Effector memory CD4-positive, alpha-beta T cell (primary cell): Measurements from ENCODE around the gene CD22.
A peak's percentile ranks its signal among the peaks of the same experiment; 100 is the strongest.

Experiments
- DNase-seq, 3 donors: peaks; one replicate each; pipeline ENCODE4 v3.0.0-alpha.2; 2020
- H3K27ac ChIP-seq: 2 replicates; pipeline ENCODE4 v1.7.0; 2013; ENCODE audit warnings: mild to moderate bottlenecking, low read length, moderate library complexity; ENCODE audit not compliant: insufficient read depth, poor library complexity, severe bottlenecking
- H3K27me3 ChIP-seq: replicated peaks from 2 replicates; pipeline ENCODE4 v1.7.0; 2013; ENCODE audit warnings: mild to moderate bottlenecking, low read length; ENCODE audit not compliant: insufficient read depth, control insufficient read depth, poor library complexity, severe bottlenecking
- H3K36me3 ChIP-seq: 2 replicates; pipeline ENCODE4 v1.7.0; 2013; ENCODE audit warnings: mild to moderate bottlenecking, low read length, moderate library complexity; ENCODE audit not compliant: control insufficient read depth, insufficient read depth
- H3K4me1 ChIP-seq: 2 replicates; pipeline ENCODE4 v1.7.0; 2013; ENCODE audit warnings: low read length, mild to moderate bottlenecking; ENCODE audit not compliant: control insufficient read depth, insufficient read depth, poor library complexity, severe bottlenecking
- H3K4me3 ChIP-seq: 2 replicates; pipeline ENCODE4 v1.7.0; 2013; ENCODE audit warnings: low read length, low read depth, mild to moderate bottlenecking; ENCODE audit not compliant: insufficient read depth, poor library complexity, severe bottlenecking
- H3K9me3 ChIP-seq: 2 replicates; pipeline ENCODE4 v1.7.0; 2013; ENCODE audit warnings: mild to moderate bottlenecking, low read length, moderate library complexity; ENCODE audit not compliant: control insufficient read depth

Gene CD22

GRCh38 chr19:35347171-35347929 is 18.4 kb downstream of the CD22 start, which contains the start of gene FFAR1:
FFAR1 (plus strand) TSS chr19:35347902; CDS start chr19:35351552, 3,650 bp downstream.
- peaks cover 25% of the 10 kb centered on the region for H3K4me1 ChIP-seq
- no peaks in the 10 kb centered on the region for H3K36me3 ChIP-seq
- no peaks in the 10 kb centered on the region for H3K27me3 ChIP-seq
- no peaks in the 10 kb centered on the region for H3K9me3 ChIP-seq
- H3K4me3 ChIP-seq: peak within 1 kb of the TSS; percentile 41
- peak; percentile 22 to 53 (median 29) for DNase-seq
- H3K27ac ChIP-seq: peak within 1 kb of the TSS; percentile 60

DNA sequence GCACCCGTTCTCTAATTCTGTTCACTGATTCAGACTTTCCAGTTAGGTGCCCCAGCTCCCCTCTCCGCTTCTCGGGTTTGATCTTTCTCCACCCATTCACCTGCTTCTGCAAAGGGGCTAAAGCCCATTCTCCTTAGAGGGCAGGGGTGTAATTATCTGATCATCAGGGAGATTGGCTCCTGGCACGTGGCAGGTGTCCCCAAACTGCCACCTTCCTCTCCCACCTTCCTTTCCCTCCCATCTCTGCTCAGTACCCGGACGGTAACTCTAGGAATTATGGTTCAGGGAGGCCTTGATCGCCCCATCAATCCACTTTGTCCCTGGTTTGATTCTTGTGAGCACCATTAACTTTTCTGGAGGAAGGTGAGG is 18.9 kb downstream of the CD22 start:
- no peaks in the 10 kb centered on the region for H3K36me3 ChIP-seq
- H3K4me1 ChIP-seq: peaks cover 30% of the 10 kb centered on the region
- H3K27me3 ChIP-seq: no peaks in the 10 kb centered on the region
- H3K4me3 ChIP-seq: no peak overlapping the region
- no peaks in the 10 kb centered on the region for H3K9me3 ChIP-seq
- no peak for DNase-seq
- peak overlapping the region; percentile 24 for H3K27ac ChIP-seq

DNA sequence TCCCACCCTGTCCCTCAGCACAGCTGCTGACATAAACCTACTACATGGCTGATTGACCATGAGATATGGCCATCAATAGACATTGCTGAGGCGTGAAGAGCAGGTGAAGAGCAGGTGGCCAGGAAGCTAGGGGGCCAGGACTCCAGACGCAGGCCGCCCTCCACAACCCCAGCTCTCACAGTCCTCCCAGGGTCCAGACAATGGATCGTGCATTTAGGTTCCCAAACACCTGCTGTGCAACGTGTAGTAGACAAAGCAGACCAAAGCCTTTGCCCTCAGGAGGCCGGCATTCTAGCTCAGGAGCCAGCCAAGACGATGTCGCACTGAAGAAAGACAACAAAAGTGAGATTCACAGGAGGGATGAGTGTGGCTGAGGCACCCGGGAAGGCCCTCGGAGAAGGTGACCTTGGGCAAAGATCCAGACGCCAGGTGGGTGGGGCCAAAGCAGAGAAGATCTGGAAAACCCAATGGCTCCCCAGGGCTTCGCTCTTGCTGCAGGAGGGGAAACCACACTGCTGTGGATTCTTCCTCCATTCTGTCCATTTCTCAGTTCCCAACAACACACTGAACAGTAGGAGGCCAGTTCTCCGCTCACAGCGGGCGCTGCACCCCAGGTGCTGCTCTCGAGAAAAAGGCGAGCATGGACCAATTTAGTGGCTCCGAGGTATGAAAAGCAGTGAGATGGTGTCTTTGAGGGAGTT is 20.1 kb downstream of the CD22 start:
- Histone ChIP-seq H3K4me1 (peaks cover 33% of the 10 kb centered on the region), H3K9me3 (no peaks in the 10 kb centered on the region), H3K36me3 (no peaks in the 10 kb centered on the region), H3K4me3 (no peak overlapping the region), H3K27ac (no peak overlapping the region), H3K27me3 (no peaks in the 10 kb centered on the region)
- DNase-seq: no peak

GRCh38 chr19:35349614-35350521 is 20.9 kb downstream of the CD22 start:
- DNase-seq: no peak
- Histone ChIP-seq H3K27ac (no peak overlapping the region), H3K36me3 (no peaks in the 10 kb centered on the region), H3K27me3 (no peaks in the 10 kb centered on the region), H3K4me3 (no peak overlapping the region), H3K9me3 (no peaks in the 10 kb centered on the region), H3K4me1 (peaks cover 33% of the 10 kb centered on the region)

DNA sequence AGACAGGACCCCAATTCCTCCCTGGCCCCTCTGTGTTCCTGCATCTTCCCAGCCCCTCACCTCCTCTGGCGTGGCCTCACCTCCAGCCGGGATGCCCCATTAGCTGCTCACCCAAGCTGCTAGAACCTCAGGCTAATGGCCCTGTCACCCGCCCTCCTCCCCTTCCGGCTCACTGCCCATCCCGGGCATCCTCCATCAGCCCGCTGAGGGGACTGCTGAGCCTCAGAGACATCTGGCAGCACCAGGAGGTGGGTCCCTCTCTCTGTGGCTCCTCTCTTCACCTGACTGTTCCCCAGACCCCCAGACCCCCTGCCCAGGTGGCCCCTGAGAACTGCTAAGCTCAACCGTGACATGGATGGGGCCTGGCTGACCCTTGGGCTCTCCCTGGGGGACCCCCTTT is 21.6 kb downstream of the CD22 start:
- Histone ChIP-seq H3K27ac (no peak overlapping the region), H3K4me1 (peaks cover 33% of the 10 kb centered on the region), H3K27me3 (no peaks in the 10 kb centered on the region), H3K4me3 (no peak overlapping the region), H3K9me3 (no peaks in the 10 kb centered on the region), H3K36me3 (no peaks in the 10 kb centered on the region)
- no peak for DNase-seq

- no peak overlapping the region for H3K27ac ChIP-seq
- no peaks in the 10 kb centered on the region for H3K9me3 ChIP-seq
- H3K36me3 ChIP-seq: no peaks in the 10 kb centered on the region
- peaks cover 23% of the 10 kb centered on the region for H3K4me1 ChIP-seq
- DNase-seq: no peak
- H3K4me3 ChIP-seq: no peak overlapping the region
- H3K27me3 ChIP-seq: no peaks in the 10 kb centered on the region
Observed at GRCh38 chr19:35351411-35352176, 22.6 kb downstream of the CD22 start.

DNA sequence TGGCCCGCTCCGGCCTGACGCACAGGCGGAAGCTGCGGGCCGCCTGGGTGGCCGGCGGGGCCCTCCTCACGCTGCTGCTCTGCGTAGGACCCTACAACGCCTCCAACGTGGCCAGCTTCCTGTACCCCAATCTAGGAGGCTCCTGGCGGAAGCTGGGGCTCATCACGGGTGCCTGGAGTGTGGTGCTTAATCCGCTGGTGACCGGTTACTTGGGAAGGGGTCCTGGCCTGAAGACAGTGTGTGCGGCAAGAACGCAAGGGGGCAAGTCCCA is 23.1 kb downstream of the CD22 start:
- Histone ChIP-seq H3K27me3 (no peaks in the 10 kb centered on the region), H3K36me3 (no peaks in the 10 kb centered on the region), H3K4me3 (no peak overlapping the region), H3K9me3 (no peaks in the 10 kb centered on the region), H3K4me1 (peaks cover 18% of the 10 kb centered on the region), H3K27ac (no peak overlapping the region)
- DNase-seq: no peak

- no peak overlapping the region for H3K4me3 ChIP-seq
- no peaks in the 10 kb centered on the region for H3K36me3 ChIP-seq
- H3K27ac ChIP-seq: no peak overlapping the region
- peaks cover 13% of the 10 kb centered on the region for H3K4me1 ChIP-seq
- H3K27me3 ChIP-seq: no peaks in the 10 kb centered on the region
- DNase-seq: peak; percentile 34 to 58 (median 43)
- H3K9me3 ChIP-seq: no peaks in the 10 kb centered on the region
Observed at GRCh38 chr19:35352448-35353304, 23.7 kb downstream of the CD22 start.

DNA sequence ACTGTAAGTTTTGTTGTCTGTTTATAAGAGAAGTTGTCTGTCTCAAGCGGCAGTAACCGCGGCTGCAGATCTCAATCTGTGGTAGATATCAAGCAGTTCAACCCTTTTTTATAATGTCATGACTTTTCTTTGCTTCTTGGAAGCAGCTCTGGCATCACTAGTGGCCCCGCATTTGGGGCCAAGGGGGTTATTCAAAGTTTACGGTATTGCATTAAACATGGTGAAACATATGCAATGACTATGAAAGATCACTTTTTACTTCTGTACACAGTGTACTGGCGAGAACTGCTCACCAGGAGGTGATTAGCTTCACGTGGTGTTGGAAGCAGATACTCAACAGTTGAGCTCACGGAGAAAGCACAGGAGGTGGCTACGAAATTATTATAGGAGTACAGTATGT is 24.6 kb downstream of the CD22 start:
- H3K9me3 ChIP-seq: no peaks in the 10 kb centered on the region
- H3K4me1 ChIP-seq: peaks cover 12% of the 10 kb centered on the region
- no peak overlapping the region for H3K27ac ChIP-seq
- DNase-seq: no peak
- no peaks in the 10 kb centered on the region for H3K27me3 ChIP-seq
- H3K36me3 ChIP-seq: no peaks in the 10 kb centered on the region
- H3K4me3 ChIP-seq: no peak overlapping the region
